PFSK-1 (cell line): ENCODE results near the gene CEP350.

ENCODE experiments used
- FOXP2 ChIP-seq: optimal IDR thresholded peaks from 2 replicates; pipeline ENCODE3; 2011; ENCODE audit warnings: borderline replicate concordance, control low read depth, inconsistent platforms; ENCODE audit not compliant: insufficient read depth; ENCODE audit errors: extremely low read length, extremely low read depth
- POLR2AphosphoS5 ChIP-seq: IDR thresholded peaks from 2 replicates; pipeline ENCODE4 v1.6.1; 2012; ENCODE audit warnings: low read depth, mild to moderate bottlenecking, control low read depth, low read length, moderate library complexity
- SIN3A ChIP-seq: IDR thresholded peaks from 2 replicates; pipeline ENCODE4 v1.6.1; 2012; ENCODE audit warnings: mild to moderate bottlenecking, low read length, moderate library complexity, borderline replicate concordance; ENCODE audit not compliant: insufficient read depth
- TAF1 ChIP-seq: IDR thresholded peaks from 2 replicates; pipeline ENCODE4 v1.6.1; 2012; ENCODE audit warnings: low read length, control low read depth, borderline replicate concordance; ENCODE audit not compliant: insufficient read depth
- TF ChIP-seq, protein P1 (sequence below), 2 experiments: IDR thresholded peaks; 2 replicates each; pipeline versions ENCODE4 v1.6.1 to v1.8.0; 2011 to 2012; ENCODE audit warnings: low read depth in 2 of 2, low read length in 2 of 2, control low read depth in 1 of 2, inconsistent platforms in 1 of 2, mild to moderate bottlenecking in 1 of 2, moderate library complexity in 1 of 2; ENCODE audit not compliant: insufficient read depth in 1 of 2

The CEP350 gene

DNA sequence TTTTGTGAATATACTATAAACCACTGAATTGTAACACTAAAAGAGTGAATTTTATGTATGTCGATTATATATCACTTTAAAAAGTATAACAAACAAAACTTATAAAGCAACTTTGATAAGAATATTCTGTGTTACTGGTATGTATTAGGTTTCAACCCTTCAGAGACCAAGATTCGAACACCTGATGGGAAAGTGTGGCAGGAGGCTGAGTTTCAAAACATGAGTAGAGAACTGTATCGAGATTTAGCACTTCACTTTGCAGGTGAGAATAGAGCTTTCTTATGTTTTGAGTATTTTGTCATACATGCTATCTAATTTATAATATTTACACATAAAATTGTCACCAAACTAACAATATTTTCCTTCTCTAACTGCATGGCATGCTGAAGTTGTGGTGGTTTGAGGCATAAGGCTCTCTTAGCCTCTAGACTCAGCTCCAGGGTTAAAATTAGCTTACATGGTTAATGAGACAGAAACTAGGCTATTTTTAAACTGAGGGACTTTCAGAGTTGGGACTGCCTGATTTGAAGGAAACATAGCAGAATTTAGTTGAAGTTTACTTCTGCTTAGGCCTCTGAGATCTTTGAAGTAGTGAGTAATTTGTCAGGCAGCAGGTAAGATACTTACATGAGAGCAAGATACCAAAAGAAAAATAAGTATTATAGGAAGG is 48.6 kb downstream of the CEP350 start:
- TF ChIP-seq FOXP2 (no peak), SIN3A (no peak), POLR2AphosphoS5 (no peak), TAF1 (no peak)
- TF ChIP-seq, protein P1, sequence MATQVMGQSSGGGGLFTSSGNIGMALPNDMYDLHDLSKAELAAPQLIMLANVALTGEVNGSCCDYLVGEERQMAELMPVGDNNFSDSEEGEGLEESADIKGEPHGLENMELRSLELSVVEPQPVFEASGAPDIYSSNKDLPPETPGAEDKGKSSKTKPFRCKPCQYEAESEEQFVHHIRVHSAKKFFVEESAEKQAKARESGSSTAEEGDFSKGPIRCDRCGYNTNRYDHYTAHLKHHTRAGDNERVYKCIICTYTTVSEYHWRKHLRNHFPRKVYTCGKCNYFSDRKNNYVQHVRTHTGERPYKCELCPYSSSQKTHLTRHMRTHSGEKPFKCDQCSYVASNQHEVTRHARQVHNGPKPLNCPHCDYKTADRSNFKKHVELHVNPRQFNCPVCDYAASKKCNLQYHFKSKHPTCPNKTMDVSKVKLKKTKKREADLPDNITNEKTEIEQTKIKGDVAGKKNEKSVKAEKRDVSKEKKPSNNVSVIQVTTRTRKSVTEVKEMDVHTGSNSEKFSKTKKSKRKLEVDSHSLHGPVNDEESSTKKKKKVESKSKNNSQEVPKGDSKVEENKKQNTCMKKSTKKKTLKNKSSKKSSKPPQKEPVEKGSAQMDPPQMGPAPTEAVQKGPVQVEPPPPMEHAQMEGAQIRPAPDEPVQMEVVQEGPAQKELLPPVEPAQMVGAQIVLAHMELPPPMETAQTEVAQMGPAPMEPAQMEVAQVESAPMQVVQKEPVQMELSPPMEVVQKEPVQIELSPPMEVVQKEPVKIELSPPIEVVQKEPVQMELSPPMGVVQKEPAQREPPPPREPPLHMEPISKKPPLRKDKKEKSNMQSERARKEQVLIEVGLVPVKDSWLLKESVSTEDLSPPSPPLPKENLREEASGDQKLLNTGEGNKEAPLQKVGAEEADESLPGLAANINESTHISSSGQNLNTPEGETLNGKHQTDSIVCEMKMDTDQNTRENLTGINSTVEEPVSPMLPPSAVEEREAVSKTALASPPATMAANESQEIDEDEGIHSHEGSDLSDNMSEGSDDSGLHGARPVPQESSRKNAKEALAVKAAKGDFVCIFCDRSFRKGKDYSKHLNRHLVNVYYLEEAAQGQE (IDR thresholded peaks at IDR 0.05; ENCODE audit: insufficient read depth in 1 of 2, low read depth in 2 of 2, low read length in 2 of 2), result no peak

DNA sequence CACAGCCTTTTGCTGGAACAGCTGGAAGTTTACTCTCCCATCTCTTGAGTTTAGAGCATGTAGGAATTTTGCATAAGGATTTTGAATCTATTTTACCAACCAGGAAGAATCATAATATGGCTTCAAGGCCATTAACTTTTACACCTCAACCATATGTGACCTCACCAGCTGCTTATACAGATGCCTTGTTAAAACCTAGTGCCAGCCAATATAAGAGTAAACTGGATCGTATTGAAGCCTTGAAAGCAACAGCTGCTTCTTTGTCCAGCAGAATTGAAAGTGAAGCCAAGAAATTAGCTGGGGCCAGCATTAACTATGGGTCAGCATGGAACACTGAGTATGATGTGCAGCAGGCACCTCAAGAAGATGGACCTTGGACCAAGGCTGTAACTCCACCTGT is 65.4 kb downstream of the CEP350 start:
- TF ChIP-seq POLR2AphosphoS5 (no peak), TAF1 (no peak), SIN3A (no peak), FOXP2 (no peak)
- TF ChIP-seq, protein P1 (IDR thresholded peaks at IDR 0.05; ENCODE audit: insufficient read depth in 1 of 2, low read depth in 2 of 2, low read length in 2 of 2), result no peak

DNA sequence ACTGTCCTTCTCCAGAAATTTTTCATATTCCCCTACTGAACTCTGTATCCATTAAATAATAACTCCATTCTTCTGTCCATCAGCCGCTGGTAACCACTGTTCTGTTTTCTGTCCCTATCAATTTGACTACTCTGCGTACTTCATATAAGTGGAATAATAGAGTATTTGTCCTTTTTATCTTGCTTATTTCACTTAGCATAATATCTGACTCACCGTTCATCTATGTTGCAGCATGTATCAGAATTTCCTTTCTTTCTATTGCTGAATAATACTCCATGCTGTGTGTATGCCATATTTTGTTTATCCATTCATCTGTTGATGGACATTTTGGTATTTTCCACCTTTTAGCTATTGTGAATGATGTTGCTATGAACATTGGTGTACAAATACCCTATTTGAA is 71.9 kb downstream of the CEP350 start:
- TF ChIP-seq, protein P1 (IDR thresholded peaks at IDR 0.05; ENCODE audit: insufficient read depth in 1 of 2, low read depth in 2 of 2, low read length in 2 of 2), result no peak
- TF ChIP-seq SIN3A (no peak), FOXP2 (no peak), TAF1 (no peak), POLR2AphosphoS5 (no peak)

DNA sequence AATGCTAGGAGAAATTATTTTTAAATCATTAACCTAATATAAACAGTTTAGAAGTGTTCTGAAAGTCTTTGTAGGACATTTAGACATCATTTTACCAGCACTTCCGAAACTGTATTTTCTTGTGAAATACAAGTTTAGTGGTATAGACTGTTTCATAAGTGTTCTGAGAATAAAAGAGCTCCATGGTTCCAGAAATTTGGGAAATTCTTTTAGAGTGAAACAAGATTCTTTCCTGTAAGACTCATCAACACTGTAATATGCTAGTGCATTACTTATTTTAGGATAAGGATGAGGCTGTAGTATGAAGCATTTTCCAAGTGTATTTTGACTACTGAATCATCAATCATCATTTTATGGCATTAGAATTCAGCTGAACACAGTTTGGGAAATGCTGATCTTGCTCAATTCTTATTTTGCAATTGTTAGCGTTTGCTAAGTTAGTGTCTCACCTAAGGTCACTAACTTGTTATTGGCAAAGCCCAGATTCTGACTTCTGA is 73.4 kb downstream of the CEP350 start:
- TF ChIP-seq, protein P1 (IDR thresholded peaks at IDR 0.05; ENCODE audit: insufficient read depth in 1 of 2, low read depth in 2 of 2, low read length in 2 of 2), result no peak
- TF ChIP-seq FOXP2 (no peak), SIN3A (no peak), TAF1 (no peak), POLR2AphosphoS5 (no peak)

DNA sequence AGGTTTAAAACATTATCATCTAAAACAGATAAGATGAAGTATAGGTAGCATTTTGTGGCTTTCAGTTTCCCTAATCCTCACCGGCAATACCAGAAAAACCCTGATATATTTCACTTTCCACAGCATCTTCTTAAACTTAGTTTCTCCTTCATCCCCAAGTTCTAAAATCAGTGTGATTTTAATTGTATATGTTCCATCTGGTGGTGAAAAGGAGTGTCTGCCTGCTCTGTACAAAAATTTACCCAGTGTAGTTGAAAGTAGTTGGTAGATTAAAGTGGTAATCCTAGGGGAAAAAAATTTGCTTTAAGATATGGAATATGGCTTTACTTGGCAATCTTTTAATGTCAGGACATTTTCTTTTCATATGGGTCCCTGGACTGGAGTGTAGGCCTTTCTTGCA is 74.3 kb downstream of the CEP350 start:
- TF ChIP-seq, protein P1 (IDR thresholded peaks at IDR 0.05; ENCODE audit: insufficient read depth in 1 of 2, low read depth in 2 of 2, low read length in 2 of 2), result no peak
- TF ChIP-seq POLR2AphosphoS5 (no peak), TAF1 (no peak), FOXP2 (no peak), SIN3A (no peak)
